ENCODE measurements around the gene PLCB4.

Gene PLCB4

DNA sequence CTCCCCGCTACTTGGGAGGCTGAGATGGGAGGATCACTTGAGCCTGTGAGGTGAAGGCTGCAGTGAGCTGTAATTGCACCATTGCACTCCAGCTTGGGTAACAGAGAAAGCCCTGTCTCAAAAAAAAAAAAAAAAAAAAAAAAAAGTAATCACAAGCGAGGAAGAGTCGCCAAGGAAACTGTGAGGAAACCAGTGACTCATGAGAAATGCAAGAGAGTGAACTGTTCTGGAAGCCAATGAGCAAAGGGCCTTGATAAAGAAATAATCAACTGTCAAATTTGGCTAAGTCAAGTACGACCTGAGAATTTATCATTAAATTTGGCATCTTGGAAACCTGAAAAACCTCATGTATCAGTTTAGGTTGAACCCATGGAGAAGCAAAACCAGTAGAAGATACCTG lies 429.4 kb downstream of the PLCB4 start:
- no peak overlapping the region for H3K27ac ChIP-seq (replicated peaks)
- DNase-seq (ENCODE audit: low read depth in 1 of 2, low spot score in 1 of 2) = peak in 1 of 2 experiments; percentile 74
- TF ChIP-seq SPI1 (IDR thresholded peaks at IDR 0.05; ENCODE audit: borderline replicate concordance, low read depth) = no peak
- TF ChIP-seq, protein P1, sequence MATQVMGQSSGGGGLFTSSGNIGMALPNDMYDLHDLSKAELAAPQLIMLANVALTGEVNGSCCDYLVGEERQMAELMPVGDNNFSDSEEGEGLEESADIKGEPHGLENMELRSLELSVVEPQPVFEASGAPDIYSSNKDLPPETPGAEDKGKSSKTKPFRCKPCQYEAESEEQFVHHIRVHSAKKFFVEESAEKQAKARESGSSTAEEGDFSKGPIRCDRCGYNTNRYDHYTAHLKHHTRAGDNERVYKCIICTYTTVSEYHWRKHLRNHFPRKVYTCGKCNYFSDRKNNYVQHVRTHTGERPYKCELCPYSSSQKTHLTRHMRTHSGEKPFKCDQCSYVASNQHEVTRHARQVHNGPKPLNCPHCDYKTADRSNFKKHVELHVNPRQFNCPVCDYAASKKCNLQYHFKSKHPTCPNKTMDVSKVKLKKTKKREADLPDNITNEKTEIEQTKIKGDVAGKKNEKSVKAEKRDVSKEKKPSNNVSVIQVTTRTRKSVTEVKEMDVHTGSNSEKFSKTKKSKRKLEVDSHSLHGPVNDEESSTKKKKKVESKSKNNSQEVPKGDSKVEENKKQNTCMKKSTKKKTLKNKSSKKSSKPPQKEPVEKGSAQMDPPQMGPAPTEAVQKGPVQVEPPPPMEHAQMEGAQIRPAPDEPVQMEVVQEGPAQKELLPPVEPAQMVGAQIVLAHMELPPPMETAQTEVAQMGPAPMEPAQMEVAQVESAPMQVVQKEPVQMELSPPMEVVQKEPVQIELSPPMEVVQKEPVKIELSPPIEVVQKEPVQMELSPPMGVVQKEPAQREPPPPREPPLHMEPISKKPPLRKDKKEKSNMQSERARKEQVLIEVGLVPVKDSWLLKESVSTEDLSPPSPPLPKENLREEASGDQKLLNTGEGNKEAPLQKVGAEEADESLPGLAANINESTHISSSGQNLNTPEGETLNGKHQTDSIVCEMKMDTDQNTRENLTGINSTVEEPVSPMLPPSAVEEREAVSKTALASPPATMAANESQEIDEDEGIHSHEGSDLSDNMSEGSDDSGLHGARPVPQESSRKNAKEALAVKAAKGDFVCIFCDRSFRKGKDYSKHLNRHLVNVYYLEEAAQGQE (IDR thresholded peaks at IDR 0.05; ENCODE audit: insufficient replicate concordance, low read depth) = no peak
- no peak for TF ChIP-seq POLR2AphosphoS5 (IDR thresholded peaks at IDR 0.05; ENCODE audit: low read depth)
- TF ChIP-seq GABPA (IDR thresholded peaks at IDR 0.05; ENCODE audit: low read depth) = no peak
- TF ChIP-seq, protein P2, sequence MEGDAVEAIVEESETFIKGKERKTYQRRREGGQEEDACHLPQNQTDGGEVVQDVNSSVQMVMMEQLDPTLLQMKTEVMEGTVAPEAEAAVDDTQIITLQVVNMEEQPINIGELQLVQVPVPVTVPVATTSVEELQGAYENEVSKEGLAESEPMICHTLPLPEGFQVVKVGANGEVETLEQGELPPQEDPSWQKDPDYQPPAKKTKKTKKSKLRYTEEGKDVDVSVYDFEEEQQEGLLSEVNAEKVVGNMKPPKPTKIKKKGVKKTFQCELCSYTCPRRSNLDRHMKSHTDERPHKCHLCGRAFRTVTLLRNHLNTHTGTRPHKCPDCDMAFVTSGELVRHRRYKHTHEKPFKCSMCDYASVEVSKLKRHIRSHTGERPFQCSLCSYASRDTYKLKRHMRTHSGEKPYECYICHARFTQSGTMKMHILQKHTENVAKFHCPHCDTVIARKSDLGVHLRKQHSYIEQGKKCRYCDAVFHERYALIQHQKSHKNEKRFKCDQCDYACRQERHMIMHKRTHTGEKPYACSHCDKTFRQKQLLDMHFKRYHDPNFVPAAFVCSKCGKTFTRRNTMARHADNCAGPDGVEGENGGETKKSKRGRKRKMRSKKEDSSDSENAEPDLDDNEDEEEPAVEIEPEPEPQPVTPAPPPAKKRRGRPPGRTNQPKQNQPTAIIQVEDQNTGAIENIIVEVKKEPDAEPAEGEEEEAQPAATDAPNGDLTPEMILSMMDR (IDR thresholded peaks at IDR 0.05; ENCODE audit: insufficient read depth, low read length) = no peak
- H3K4me3 ChIP-seq (replicated peaks; ENCODE audit: insufficient read depth, low read length) = no peak overlapping the region
- H3K27me3 ChIP-seq (ENCODE audit: insufficient read depth, poor library complexity, severe bottlenecking) = no peaks in the 10 kb centered on the region

DNA sequence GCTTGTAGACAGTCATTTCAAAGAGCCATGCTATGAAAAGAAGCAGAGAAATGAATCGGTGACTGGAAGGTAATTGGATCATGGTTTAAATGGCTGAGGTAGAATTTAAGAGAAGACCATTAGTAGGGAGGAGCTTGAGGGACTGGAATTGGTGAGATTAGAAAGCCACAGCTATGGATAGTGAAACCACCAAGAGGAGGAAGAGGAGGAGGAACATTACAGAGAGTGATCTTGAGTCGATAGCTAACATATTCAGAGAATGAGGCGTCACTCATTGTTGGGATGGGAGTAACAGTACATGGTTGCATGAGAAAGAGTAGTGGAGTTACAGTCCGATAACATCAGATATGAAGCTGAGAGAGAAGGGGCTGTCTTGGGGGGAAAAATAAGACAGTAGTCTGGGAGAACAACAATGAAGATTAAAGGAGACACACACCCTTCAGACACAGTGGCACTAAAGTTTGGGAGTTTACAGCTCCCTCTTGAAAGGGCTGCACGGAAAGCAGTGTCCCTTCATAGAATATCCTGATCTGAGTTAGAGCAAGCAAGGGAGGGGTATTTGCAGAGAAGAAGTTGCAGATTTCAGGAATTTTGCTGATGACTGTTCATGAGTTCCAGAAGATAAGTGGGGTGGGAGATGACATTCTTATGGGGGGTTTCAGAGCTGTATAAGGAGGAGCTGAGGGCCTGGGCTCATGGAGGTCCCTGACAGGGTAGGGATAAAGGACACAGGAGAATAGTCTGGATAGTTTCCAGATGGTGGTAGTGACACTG lies 430.4 kb downstream of the PLCB4 start:
- TF ChIP-seq, protein P1 (IDR thresholded peaks at IDR 0.05; ENCODE audit: insufficient replicate concordance, low read depth) = no peak
- TF ChIP-seq SPI1 (IDR thresholded peaks at IDR 0.05; ENCODE audit: borderline replicate concordance, low read depth) (no peak), POLR2AphosphoS5 (IDR thresholded peaks at IDR 0.05; ENCODE audit: low read depth) (no peak), GABPA (IDR thresholded peaks at IDR 0.05; ENCODE audit: low read depth) (no peak)
- TF ChIP-seq, protein P2 (IDR thresholded peaks at IDR 0.05; ENCODE audit: insufficient read depth, low read length) = no peak
- Histone ChIP-seq H3K27ac (replicated peaks) (no peak overlapping the region), H3K4me3 (replicated peaks; ENCODE audit: insufficient read depth, low read length) (no peak overlapping the region), H3K27me3 (ENCODE audit: insufficient read depth, poor library complexity, severe bottlenecking) (no peaks in the 10 kb centered on the region)
- DNase-seq (ENCODE audit: low read depth in 1 of 2, low spot score in 1 of 2) = no peak

DNA sequence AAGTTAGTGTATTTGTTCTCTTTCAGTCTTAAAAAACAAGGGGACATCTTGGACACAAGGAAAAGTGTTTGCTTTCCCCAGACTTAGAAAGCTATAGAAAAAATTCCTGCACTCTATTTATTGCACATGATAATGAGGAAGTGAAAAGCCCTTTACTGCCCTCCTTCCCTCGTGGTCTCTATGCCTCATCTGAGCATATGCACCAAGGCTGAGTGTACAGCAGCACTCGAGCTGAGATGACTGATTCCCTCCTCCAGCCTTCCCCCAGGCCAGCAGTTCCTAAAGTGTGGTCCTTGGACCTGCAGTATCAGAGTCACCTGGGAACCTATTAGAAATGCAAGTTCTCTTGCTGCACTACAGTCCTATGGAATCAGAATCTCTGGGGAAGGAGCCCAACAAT lies 431.2 kb downstream of the PLCB4 start:
- no peak overlapping the region for H3K4me3 ChIP-seq (replicated peaks; ENCODE audit: insufficient read depth, low read length)
- TF ChIP-seq POLR2AphosphoS5 (IDR thresholded peaks at IDR 0.05; ENCODE audit: low read depth) = no peak
- TF ChIP-seq, protein P2 (IDR thresholded peaks at IDR 0.05; ENCODE audit: insufficient read depth, low read length) = no peak
- TF ChIP-seq SPI1 (IDR thresholded peaks at IDR 0.05; ENCODE audit: borderline replicate concordance, low read depth) = peak; percentile 80
- no peak for TF ChIP-seq GABPA (IDR thresholded peaks at IDR 0.05; ENCODE audit: low read depth)
- DNase-seq (ENCODE audit: low read depth in 1 of 2, low spot score in 1 of 2) = no peak
- H3K27me3 ChIP-seq (ENCODE audit: insufficient read depth, poor library complexity, severe bottlenecking) = no peaks in the 10 kb centered on the region
- H3K27ac ChIP-seq (replicated peaks) = no peak overlapping the region
